Uterus (tissue), 2 donors: Measurements from ENCODE around the gene SFTPA2.
"Not testable (repeated sequence)": the region's sequence is repeated elsewhere in the genome, so short reads cannot be mapped to it uniquely, and the experiment has no call there.

Experiments used
- POLR2A ChIP-seq, 2 donors: fragments of 450-650 bp; IDR thresholded peaks; one replicate each; pipeline ENCODE4 v1.6.1; 2016; ENCODE audit warnings: antibody characterized with exemption in 2 of 2, mild to moderate bottlenecking in 1 of 2, moderate library complexity in 1 of 2
- TF ChIP-seq, protein P1 (sequence below), 4 experiments: fragments of 200-600 bp in 2 of 4; fragments of 450-650 bp in 2 of 4; sonication (generic) in 2 of 4; IDR thresholded peaks; one replicate each; pipeline ENCODE4 v1.5.1; 2016 to 2019; ENCODE audit warnings: antibody characterized with exemption in 4 of 4, mild to moderate bottlenecking in 2 of 4, moderate library complexity in 1 of 4

GRCh38 chr10:79516532-79517205 is 43.5 kb downstream of the SFTPA2 start:
- TF ChIP-seq, protein P1, sequence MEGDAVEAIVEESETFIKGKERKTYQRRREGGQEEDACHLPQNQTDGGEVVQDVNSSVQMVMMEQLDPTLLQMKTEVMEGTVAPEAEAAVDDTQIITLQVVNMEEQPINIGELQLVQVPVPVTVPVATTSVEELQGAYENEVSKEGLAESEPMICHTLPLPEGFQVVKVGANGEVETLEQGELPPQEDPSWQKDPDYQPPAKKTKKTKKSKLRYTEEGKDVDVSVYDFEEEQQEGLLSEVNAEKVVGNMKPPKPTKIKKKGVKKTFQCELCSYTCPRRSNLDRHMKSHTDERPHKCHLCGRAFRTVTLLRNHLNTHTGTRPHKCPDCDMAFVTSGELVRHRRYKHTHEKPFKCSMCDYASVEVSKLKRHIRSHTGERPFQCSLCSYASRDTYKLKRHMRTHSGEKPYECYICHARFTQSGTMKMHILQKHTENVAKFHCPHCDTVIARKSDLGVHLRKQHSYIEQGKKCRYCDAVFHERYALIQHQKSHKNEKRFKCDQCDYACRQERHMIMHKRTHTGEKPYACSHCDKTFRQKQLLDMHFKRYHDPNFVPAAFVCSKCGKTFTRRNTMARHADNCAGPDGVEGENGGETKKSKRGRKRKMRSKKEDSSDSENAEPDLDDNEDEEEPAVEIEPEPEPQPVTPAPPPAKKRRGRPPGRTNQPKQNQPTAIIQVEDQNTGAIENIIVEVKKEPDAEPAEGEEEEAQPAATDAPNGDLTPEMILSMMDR (IDR thresholded peaks at IDR 0.05), result not testable (repeated sequence)
- TF ChIP-seq POLR2A (IDR thresholded peaks at IDR 0.05), result not testable (repeated sequence)
